IPS-20b (cell line): ENCODE measurements around the gene TNFAIP8L2.
"Not testable (repeated sequence)": the region's sequence is repeated elsewhere in the genome, so short reads cannot be mapped to it uniquely, and the experiment has no call there.

Experiments
- H3K27ac ChIP-seq: one replicate; pipeline ENCODE4 v1.5.1; 2013; ENCODE audit warnings: low read length
- H3K27me3 ChIP-seq: 2 replicates; pipeline ENCODE4 v1.6.1; 2013; ENCODE audit warnings: mild to moderate bottlenecking, low read length, inconsistent platforms; ENCODE audit not compliant: insufficient read depth
- H3K36me3 ChIP-seq: 2 replicates; pipeline ENCODE4 v1.6.1; 2013; ENCODE audit warnings: low read depth, mild to moderate bottlenecking, inconsistent platforms, low read length, moderate library complexity; ENCODE audit not compliant: insufficient read depth
- H3K4me1 ChIP-seq: 2 replicates; pipeline ENCODE4 v1.6.1; 2013; ENCODE audit warnings: mild to moderate bottlenecking, control low read depth, inconsistent platforms, low read length, moderate library complexity; ENCODE audit not compliant: insufficient read depth
- H3K4me3 ChIP-seq: 2 replicates; pipeline ENCODE4 v1.5.1; 2013; ENCODE audit warnings: mild to moderate bottlenecking, low read length, inconsistent platforms
- H3K9ac ChIP-seq: 2 replicates; pipeline ENCODE4 v1.6.1; 2013; ENCODE audit warnings: low read depth, mild to moderate bottlenecking, inconsistent platforms, low read length, moderate library complexity
- H3K9me3 ChIP-seq: 2 replicates; pipeline ENCODE4 v1.6.1; 2013; ENCODE audit warnings: mild to moderate bottlenecking, low read depth, low read length, inconsistent platforms; ENCODE audit not compliant: insufficient read depth

The TNFAIP8L2 gene

GRCh38 chr1:151194894-151195594, 38.6 kb downstream of the TNFAIP8L2 start:
- H3K27ac ChIP-seq, H3K4me1 ChIP-seq, H3K9me3 ChIP-seq, H3K36me3 ChIP-seq, H3K9ac ChIP-seq, H3K4me3 ChIP-seq, H3K27me3 ChIP-seq: not testable (repeated sequence)

- no peak overlapping the region for H3K4me3 ChIP-seq
- no peaks in the 10 kb centered on the region for H3K27me3 ChIP-seq
- no peaks in the 10 kb centered on the region for H3K9me3 ChIP-seq
- H3K27ac ChIP-seq: no peak overlapping the region
- H3K36me3 ChIP-seq: no peaks in the 10 kb centered on the region
- H3K4me1 ChIP-seq: no peaks in the 10 kb centered on the region; the same call in 1 of the 2 replicates
- no peak overlapping the region for H3K9ac ChIP-seq
These were observed 39.9 kb downstream of the TNFAIP8L2 start for GRCh38 chr1:151196292-151196800.

- peak overlapping the region; percentile 94 for H3K27ac ChIP-seq
These were observed 41.4 kb downstream of the TNFAIP8L2 start for GRCh38 chr1:151197863-151198253.

GRCh38 chr1:151198254-151199127, 42.0 kb downstream of the TNFAIP8L2 start, which contains the start of gene PIP5K1A:
TSS of gene PIP5K1A (plus strand) at chr1:151198552. CDS start at chr1:151198997, 445 bp downstream.
- Histone ChIP-seq H3K36me3 (peaks cover 17% of the 10 kb centered on the region; the same call in 1 of the 2 replicates), H3K4me3 (peak within 1 kb of the TSS; percentile 97), H3K27ac (peak within 1 kb of the TSS; percentile 94), H3K9ac (peak within 1 kb of the TSS; percentile 98), H3K9me3 (no peaks in the 10 kb centered on the region), H3K4me1 (no peaks in the 10 kb centered on the region; the same call in 1 of the 2 replicates), H3K27me3 (no peaks in the 10 kb centered on the region)

More at GRCh38 chr1:151197863-151198253, 41.4 kb downstream of the TNFAIP8L2 start:
- H3K9ac ChIP-seq: peak overlapping the region; percentile 98; the same call in 1 of the 2 replicates
- H3K4me3 ChIP-seq: peak overlapping the region; percentile 97
- no peaks in the 10 kb centered on the region for H3K27me3 ChIP-seq
- H3K4me1 ChIP-seq: no peaks in the 10 kb centered on the region; the same call in 1 of the 2 replicates
- peaks cover 11% of the 10 kb centered on the region; the same call in 1 of the 2 replicates for H3K36me3 ChIP-seq
- H3K9me3 ChIP-seq: no peaks in the 10 kb centered on the region

GRCh38 chr1:151199873-151200581, 43.6 kb downstream of the TNFAIP8L2 start:
- no peak overlapping the region for H3K27ac ChIP-seq
- H3K9ac ChIP-seq: peak overlapping the region; percentile 98
- H3K9me3 ChIP-seq: no peaks in the 10 kb centered on the region
- H3K4me3 ChIP-seq: peak overlapping the region; percentile 97
- no peaks in the 10 kb centered on the region for H3K27me3 ChIP-seq
- peaks cover 33% of the 10 kb centered on the region; the same call in 1 of the 2 replicates for H3K36me3 ChIP-seq
- H3K4me1 ChIP-seq: no peaks in the 10 kb centered on the region; the same call in 1 of the 2 replicates

- H3K4me3 ChIP-seq, H3K27me3 ChIP-seq, H3K4me1 ChIP-seq, H3K9me3 ChIP-seq, H3K9ac ChIP-seq, H3K27ac ChIP-seq: not testable (repeated sequence)
- H3K36me3 ChIP-seq: peaks cover 73% of the 10 kb centered on the region
These were observed 49.0 kb downstream of the TNFAIP8L2 start for GRCh38 chr1:151205381-151205965.
